ENCODE results near the gene LGALS8.

Gene LGALS8

DNA sequence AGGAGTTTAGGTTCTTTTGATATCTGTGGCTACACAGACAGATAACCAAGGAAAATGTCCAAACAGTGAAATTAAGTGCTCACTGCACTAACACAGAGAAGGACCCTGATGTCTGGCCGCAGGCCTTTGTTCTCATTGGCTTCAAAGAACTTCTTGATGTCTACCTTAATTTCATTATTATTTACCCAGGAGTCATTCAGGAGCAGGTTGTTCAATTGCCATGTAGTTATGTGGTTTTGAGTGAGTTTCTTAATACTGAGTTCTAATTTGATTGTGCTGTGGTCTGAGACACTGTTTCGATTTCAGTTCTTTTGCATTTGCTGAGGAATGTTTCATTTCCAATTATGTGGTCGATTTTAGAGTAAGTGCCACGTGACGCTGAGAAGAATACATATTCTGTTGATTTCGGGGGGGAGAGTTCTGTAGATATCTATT is 15.2 kb upstream of the LGALS8 start:
- Histone ChIP-seq H3K4me2 (peak overlapping the region; percentile 73), H3K9ac (no peak overlapping the region), H4K20me1 (ENCODE audit: insufficient read depth) (no peaks in the 10 kb centered on the region), H3K27ac (no peak overlapping the region), H3K79me2 (ENCODE audit: insufficient read depth, low read depth) (no peaks in the 10 kb centered on the region), H2AFZ (ENCODE audit: low read depth) (no peak overlapping the region), H3K27me3 (ENCODE audit: insufficient read depth, low read depth) (peaks cover 34% of the 10 kb centered on the region), H3K36me3 (ENCODE audit: insufficient read depth) (no peaks in the 10 kb centered on the region), H3K4me3 (IDR thresholded peaks at IDR 0.05; ENCODE audit: insufficient read depth, low read depth, low read length) (no peak overlapping the region), H3K4me1 (ENCODE audit: low read depth, poor library complexity, severe bottlenecking) (peaks cover 20% of the 10 kb centered on the region)
- TF ChIP-seq, protein P1, sequence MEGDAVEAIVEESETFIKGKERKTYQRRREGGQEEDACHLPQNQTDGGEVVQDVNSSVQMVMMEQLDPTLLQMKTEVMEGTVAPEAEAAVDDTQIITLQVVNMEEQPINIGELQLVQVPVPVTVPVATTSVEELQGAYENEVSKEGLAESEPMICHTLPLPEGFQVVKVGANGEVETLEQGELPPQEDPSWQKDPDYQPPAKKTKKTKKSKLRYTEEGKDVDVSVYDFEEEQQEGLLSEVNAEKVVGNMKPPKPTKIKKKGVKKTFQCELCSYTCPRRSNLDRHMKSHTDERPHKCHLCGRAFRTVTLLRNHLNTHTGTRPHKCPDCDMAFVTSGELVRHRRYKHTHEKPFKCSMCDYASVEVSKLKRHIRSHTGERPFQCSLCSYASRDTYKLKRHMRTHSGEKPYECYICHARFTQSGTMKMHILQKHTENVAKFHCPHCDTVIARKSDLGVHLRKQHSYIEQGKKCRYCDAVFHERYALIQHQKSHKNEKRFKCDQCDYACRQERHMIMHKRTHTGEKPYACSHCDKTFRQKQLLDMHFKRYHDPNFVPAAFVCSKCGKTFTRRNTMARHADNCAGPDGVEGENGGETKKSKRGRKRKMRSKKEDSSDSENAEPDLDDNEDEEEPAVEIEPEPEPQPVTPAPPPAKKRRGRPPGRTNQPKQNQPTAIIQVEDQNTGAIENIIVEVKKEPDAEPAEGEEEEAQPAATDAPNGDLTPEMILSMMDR (conservative IDR thresholded peaks at IDR 0.05; ENCODE audit: low read depth, low read length) = no peak

DNA sequence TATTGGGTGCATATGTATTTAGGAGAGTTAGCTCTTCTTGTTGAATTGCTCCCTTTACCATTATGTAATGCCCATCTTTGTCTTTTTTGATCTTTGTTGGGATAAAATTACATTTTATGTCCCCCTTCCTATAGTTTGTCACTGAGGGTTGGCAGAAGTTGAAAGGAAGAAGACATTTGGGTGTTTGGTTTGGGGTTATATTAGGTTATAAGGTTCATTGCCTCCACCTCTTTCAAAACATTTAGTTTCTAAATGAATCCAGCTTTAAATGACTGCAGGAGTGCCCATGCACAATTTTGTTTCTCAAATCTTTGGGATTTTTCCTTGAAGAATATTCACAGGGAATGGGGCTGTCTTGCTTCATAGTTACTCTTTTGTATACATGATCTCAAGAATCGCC is 14.6 kb upstream of the LGALS8 start:
- no peak overlapping the region for H2AFZ ChIP-seq (ENCODE audit: low read depth)
- TF ChIP-seq, protein P1 (conservative IDR thresholded peaks at IDR 0.05; ENCODE audit: low read depth, low read length) = no peak
- H3K36me3 ChIP-seq (ENCODE audit: insufficient read depth) = no peaks in the 10 kb centered on the region
- H3K79me2 ChIP-seq (ENCODE audit: insufficient read depth, low read depth) = no peaks in the 10 kb centered on the region
- peaks cover 34% of the 10 kb centered on the region for H3K27me3 ChIP-seq (ENCODE audit: insufficient read depth, low read depth)
- no peak overlapping the region for H3K9ac ChIP-seq
- no peak overlapping the region for H3K27ac ChIP-seq
- no peak overlapping the region for H3K4me3 ChIP-seq (IDR thresholded peaks at IDR 0.05; ENCODE audit: insufficient read depth, low read depth, low read length)
- H3K4me2 ChIP-seq = peak overlapping the region; percentile 73; the same call in 1 of the 2 replicates
- H4K20me1 ChIP-seq (ENCODE audit: insufficient read depth) = no peaks in the 10 kb centered on the region
- H3K4me1 ChIP-seq (ENCODE audit: low read depth, poor library complexity, severe bottlenecking) = peaks cover 20% of the 10 kb centered on the region

DNA sequence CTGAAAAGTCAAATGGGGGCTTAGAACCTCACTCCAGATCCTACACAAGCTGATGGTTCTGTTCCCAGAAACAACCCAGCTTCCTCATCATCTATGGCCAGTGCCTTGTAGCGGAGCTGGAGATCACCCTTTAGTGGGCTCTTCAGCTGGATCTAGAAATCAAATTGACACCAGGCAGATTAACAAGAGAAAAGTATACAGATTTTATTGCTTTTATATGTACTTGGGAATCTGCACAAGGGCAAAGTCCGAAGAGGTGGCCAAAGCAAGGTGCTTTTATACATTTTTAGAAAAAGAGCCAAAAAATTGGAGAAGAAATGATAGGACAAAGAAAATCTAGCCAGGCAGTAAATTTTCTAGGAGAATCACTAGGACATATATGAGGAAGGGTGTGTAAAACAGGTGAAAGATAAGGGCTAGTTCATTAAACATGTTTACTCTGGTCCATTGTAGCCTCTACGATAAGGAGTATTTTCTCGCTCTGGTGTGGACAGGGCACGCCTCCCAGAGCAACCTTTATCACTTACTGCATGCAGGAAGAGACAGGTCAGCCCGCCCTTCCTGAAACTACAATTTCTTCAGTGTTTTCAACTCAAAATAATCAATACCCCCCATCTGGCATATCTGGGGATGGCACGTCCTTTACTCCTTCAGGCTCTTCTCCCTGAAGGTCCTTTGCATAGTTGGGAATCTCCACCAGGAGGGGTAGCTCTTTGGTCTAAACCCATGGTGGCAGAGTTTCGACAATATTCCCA is 14.0 kb upstream of the LGALS8 start:
- TF ChIP-seq, protein P1 (conservative IDR thresholded peaks at IDR 0.05; ENCODE audit: low read depth, low read length) = no peak
- Histone ChIP-seq H3K4me2 (no peak overlapping the region), H2AFZ (ENCODE audit: low read depth) (no peak overlapping the region), H3K4me1 (ENCODE audit: low read depth, poor library complexity, severe bottlenecking) (peaks cover 20% of the 10 kb centered on the region), H3K27ac (no peak overlapping the region), H4K20me1 (ENCODE audit: insufficient read depth) (no peaks in the 10 kb centered on the region), H3K27me3 (ENCODE audit: insufficient read depth, low read depth) (peaks cover 34% of the 10 kb centered on the region; the same call in 1 of the 2 replicates), H3K4me3 (IDR thresholded peaks at IDR 0.05; ENCODE audit: insufficient read depth, low read depth, low read length) (no peak overlapping the region), H3K79me2 (ENCODE audit: insufficient read depth, low read depth) (no peaks in the 10 kb centered on the region), H3K36me3 (ENCODE audit: insufficient read depth) (no peaks in the 10 kb centered on the region), H3K9ac (no peak overlapping the region)

DNA sequence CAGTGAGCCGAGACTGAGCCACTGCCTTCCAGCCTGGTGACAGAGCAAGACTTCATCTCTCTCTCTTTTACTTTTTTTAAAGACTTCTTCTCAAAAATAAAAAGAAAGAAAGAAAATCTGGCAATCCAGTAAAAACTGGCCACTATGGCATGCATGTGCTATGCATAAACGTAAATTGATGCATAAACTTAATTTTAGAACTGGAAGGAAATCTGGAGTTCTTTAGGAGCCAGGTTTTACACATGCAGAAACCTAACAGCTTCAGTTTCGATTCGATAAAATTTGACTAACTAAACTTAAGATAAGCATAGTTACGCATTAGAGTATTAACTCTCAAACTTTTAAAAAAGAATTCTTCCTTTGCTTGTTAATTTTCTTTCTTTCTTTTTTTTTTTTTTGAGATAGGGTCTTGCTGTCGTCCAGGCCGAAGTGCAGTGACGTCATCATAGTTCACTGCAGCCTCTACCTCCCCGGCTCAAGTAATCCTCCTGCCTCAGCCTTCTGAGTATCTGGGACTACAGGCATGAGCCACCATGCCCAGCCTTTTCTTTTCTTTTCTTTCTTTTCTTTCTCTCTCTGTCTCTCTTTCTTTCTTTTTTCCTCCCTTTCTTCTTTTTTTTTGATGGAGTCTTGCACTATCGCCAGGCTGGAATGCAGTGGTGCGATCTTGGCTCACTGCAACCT is 11.9 kb upstream of the LGALS8 start:
- H2AFZ ChIP-seq (ENCODE audit: low read depth) = no peak overlapping the region
- H3K4me3 ChIP-seq (IDR thresholded peaks at IDR 0.05; ENCODE audit: insufficient read depth, low read depth, low read length) = no peak overlapping the region
- peaks cover 20% of the 10 kb centered on the region for H3K4me1 ChIP-seq (ENCODE audit: low read depth, poor library complexity, severe bottlenecking)
- no peak overlapping the region for H3K9ac ChIP-seq
- H3K27me3 ChIP-seq (ENCODE audit: insufficient read depth, low read depth) = peaks cover 24% of the 10 kb centered on the region; the same call in 1 of the 2 replicates
- no peaks in the 10 kb centered on the region for H3K79me2 ChIP-seq (ENCODE audit: insufficient read depth, low read depth)
- H4K20me1 ChIP-seq (ENCODE audit: insufficient read depth) = no peaks in the 10 kb centered on the region
- TF ChIP-seq, protein P1 (conservative IDR thresholded peaks at IDR 0.05; ENCODE audit: low read depth, low read length) = no peak
- H3K4me2 ChIP-seq = no peak overlapping the region
- H3K36me3 ChIP-seq (ENCODE audit: insufficient read depth) = no peaks in the 10 kb centered on the region
- H3K27ac ChIP-seq = no peak overlapping the region

Data from KMS-11 (cell line).